SU-DHL-6 (cell line): ENCODE results near the gene MRPS11.

ENCODE experiments used
- H2AFZ ChIP-seq: fragments of 200-600 bp; sonication (generic); 2 replicates; pipeline ENCODE4 v1.6.1; 2014; ENCODE audit warnings: low read depth, mild to moderate bottlenecking, moderate library complexity, mixed read lengths, antibody characterized with exemption, low read length; ENCODE audit not compliant: severe bottlenecking
- H3F3A ChIP-seq: fragments of 200-600 bp; shearing (Covaris generic); 2 replicates; pipeline ENCODE4 v1.6.0; 2016; ENCODE audit warnings: antibody characterized with exemption, mild to moderate bottlenecking; ENCODE audit not compliant: insufficient read depth
- H3K27ac ChIP-seq: fragments of 200-600 bp; sonication (generic); 2 replicates; pipeline ENCODE4 v1.5.1; 2016; ENCODE audit warnings: low read depth, mild to moderate bottlenecking, low read length, moderate library complexity, mixed read lengths
- H3K27me3 ChIP-seq: fragments of 200-600 bp; sonication (generic), shearing (Covaris generic); 2 replicates; pipeline ENCODE4 v1.6.0; 2014; ENCODE audit warnings: mild to moderate bottlenecking, low read length
- H3K36me3 ChIP-seq: fragments of 200-600 bp; sonication (generic); 2 replicates; pipeline ENCODE4 v1.6.1; 2014; ENCODE audit warnings: mild to moderate bottlenecking, low read length, mixed read lengths
- H3K4me2 ChIP-seq: fragments of 300-600, 200-600 bp; shearing (Covaris generic), sonication (generic); 2 replicates; pipeline ENCODE4 v1.6.0; 2014; ENCODE audit warnings: low read length, low read depth, mild to moderate bottlenecking; ENCODE audit not compliant: poor library complexity, severe bottlenecking
- H3K4me3 ChIP-seq: fragments of 200-600 bp; sonication (generic); 2 replicates; pipeline ENCODE4 v1.5.1; 2014; ENCODE audit warnings: antibody characterized with exemption, low read length, mild to moderate bottlenecking, mixed read lengths; ENCODE audit not compliant: insufficient read depth, poor library complexity, severe bottlenecking
- H3K79me2 ChIP-seq: fragments of 200-600 bp; sonication (generic); 2 replicates; pipeline ENCODE4 v1.6.1; 2014; ENCODE audit warnings: mild to moderate bottlenecking, low read length, moderate library complexity; ENCODE audit not compliant: insufficient read depth
- H3K9ac ChIP-seq: fragments of 200-600 bp; sonication (generic); 2 replicates; pipeline ENCODE4 v1.7.0; 2014; ENCODE audit warnings: mild to moderate bottlenecking, low read length
- H3K9me2 ChIP-seq: fragments of 200-600 bp; sonication (generic); replicated peaks from 2 replicates; pipeline ENCODE4 v1.6.1; 2014; ENCODE audit warnings: low read length; ENCODE audit not compliant: insufficient read depth
- H3K9me3 ChIP-seq: fragments of 200-600 bp; sonication (generic); 2 replicates; pipeline ENCODE4 v1.6.1; 2014; ENCODE audit warnings: low read length, mixed read lengths; ENCODE audit not compliant: insufficient read depth
- H4K20me1 ChIP-seq: fragments of 200-600 bp; sonication (generic); 2 replicates; pipeline ENCODE4 v1.6.1; 2014; ENCODE audit warnings: low read depth, mild to moderate bottlenecking, antibody characterized with exemption, low read length, moderate library complexity, mixed read lengths
- EZH2phosphoT487 ChIP-seq: fragments of 200-600 bp; sonication (generic), shearing (Covaris generic); conservative IDR thresholded peaks from 2 replicates; pipeline ENCODE4 v1.6.1; 2018; ENCODE audit warnings: mild to moderate bottlenecking, antibody characterized with exemption, low read length, moderate library complexity, mixed read lengths
- TF ChIP-seq, protein P1 (sequence below): fragments of 200-600 bp; sonication (generic); IDR thresholded peaks from one replicate; pipeline ENCODE4 v1.5.1; 2017; ENCODE audit warnings: antibody characterized with exemption, mild to moderate bottlenecking, low read length, moderate library complexity; ENCODE audit not compliant: insufficient read depth, poor library complexity, severe bottlenecking

MRPS11 gene

DNA sequence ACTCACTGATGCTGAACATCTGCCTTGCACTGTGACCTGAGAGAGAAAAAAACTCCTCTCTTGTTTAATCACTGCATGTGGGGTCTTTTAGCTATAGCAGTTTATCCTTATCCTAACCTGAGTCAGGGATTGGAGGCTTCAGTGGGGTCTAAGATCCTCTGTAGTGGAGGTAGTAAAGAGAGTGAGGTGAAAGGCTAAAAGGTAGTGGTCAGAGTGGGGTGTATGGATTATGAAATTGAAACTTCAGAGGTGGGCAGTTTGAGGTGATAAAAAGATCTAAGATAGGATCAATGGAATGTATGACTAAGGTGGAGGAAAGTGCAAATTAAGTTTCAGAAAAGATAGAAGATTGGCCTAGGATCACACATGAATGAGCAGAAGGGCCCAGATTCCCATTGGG, 42.5 kb downstream of the MRPS11 start:
- Histone ChIP-seq H3K36me3 (no peaks in the 10 kb centered on the region), H3K4me2 (no peak overlapping the region), H3K27ac (no peak overlapping the region), H4K20me1 (no peaks in the 10 kb centered on the region), H3K27me3 (no peaks in the 10 kb centered on the region), H2AFZ (no peak overlapping the region), H3K9me2 (no peaks in the 10 kb centered on the region), H3K79me2 (no peaks in the 10 kb centered on the region), H3K9ac (no peak overlapping the region), H3K9me3 (no peaks in the 10 kb centered on the region), H3F3A (no peaks in the 10 kb centered on the region), H3K4me3 (no peak overlapping the region)
- TF ChIP-seq, protein P1, sequence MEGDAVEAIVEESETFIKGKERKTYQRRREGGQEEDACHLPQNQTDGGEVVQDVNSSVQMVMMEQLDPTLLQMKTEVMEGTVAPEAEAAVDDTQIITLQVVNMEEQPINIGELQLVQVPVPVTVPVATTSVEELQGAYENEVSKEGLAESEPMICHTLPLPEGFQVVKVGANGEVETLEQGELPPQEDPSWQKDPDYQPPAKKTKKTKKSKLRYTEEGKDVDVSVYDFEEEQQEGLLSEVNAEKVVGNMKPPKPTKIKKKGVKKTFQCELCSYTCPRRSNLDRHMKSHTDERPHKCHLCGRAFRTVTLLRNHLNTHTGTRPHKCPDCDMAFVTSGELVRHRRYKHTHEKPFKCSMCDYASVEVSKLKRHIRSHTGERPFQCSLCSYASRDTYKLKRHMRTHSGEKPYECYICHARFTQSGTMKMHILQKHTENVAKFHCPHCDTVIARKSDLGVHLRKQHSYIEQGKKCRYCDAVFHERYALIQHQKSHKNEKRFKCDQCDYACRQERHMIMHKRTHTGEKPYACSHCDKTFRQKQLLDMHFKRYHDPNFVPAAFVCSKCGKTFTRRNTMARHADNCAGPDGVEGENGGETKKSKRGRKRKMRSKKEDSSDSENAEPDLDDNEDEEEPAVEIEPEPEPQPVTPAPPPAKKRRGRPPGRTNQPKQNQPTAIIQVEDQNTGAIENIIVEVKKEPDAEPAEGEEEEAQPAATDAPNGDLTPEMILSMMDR, result no peak
- no peak for TF ChIP-seq EZH2phosphoT487

DNA sequence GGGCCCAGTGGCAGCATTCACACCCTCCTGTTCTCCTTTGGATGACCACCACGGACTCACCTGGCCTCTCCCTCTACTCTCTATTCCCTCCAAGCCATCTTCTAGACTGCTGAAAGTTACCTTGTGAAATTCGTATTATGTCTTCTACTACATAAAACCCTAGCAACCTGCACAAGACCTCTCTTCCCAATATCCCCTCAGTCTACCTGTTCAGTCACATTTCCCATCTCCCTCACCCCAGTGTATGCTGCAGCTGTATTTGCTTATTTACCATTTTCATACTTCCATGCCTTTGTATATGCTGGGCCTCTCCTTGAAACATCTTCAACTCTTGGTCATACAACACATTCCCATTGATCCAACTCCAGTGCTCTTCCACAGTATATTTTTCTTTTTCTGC, 43.7 kb downstream of the MRPS11 start:
- no peak overlapping the region for H3K9ac ChIP-seq
- H4K20me1 ChIP-seq, result no peaks in the 10 kb centered on the region
- H3K27ac ChIP-seq, result no peak overlapping the region
- TF ChIP-seq EZH2phosphoT487, result no peak
- TF ChIP-seq, protein P1, result no peak
- no peaks in the 10 kb centered on the region for H3K9me2 ChIP-seq
- H3K4me3 ChIP-seq, result no peak overlapping the region
- no peak overlapping the region for H3K4me2 ChIP-seq
- H3K27me3 ChIP-seq, result no peaks in the 10 kb centered on the region
- no peaks in the 10 kb centered on the region for H3K79me2 ChIP-seq
- no peaks in the 10 kb centered on the region for H3K36me3 ChIP-seq
- H3F3A ChIP-seq, result no peaks in the 10 kb centered on the region
- no peak overlapping the region for H2AFZ ChIP-seq
- H3K9me3 ChIP-seq, result no peaks in the 10 kb centered on the region

DNA sequence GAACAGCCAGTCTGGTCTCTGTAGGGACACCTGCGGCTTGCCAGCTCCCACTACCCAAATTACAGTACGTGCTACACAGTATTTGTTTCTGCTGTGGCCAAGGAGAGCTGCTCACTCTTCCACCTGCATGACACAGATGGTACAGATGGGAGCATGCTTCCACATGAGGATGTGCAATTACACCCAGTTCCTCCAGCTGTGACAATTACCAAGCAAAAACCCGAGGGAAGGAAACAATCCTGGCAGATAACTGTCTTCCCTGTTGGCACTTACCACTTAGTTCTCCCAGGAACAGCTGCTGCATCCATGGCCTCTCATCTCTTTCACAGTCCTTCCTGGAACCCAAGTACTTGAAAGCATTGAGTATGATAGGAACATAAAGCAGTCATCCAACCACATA, 44.6 kb downstream of the MRPS11 start:
- Histone ChIP-seq H3K4me2 (no peak overlapping the region), H2AFZ (no peak overlapping the region), H3K4me3 (no peak overlapping the region), H3F3A (no peaks in the 10 kb centered on the region), H4K20me1 (no peaks in the 10 kb centered on the region), H3K9me3 (no peaks in the 10 kb centered on the region), H3K9me2 (no peaks in the 10 kb centered on the region), H3K79me2 (no peaks in the 10 kb centered on the region), H3K27ac (no peak overlapping the region), H3K27me3 (no peaks in the 10 kb centered on the region), H3K36me3 (no peaks in the 10 kb centered on the region), H3K9ac (no peak overlapping the region)
- TF ChIP-seq, protein P1, result no peak
- no peak for TF ChIP-seq EZH2phosphoT487

DNA sequence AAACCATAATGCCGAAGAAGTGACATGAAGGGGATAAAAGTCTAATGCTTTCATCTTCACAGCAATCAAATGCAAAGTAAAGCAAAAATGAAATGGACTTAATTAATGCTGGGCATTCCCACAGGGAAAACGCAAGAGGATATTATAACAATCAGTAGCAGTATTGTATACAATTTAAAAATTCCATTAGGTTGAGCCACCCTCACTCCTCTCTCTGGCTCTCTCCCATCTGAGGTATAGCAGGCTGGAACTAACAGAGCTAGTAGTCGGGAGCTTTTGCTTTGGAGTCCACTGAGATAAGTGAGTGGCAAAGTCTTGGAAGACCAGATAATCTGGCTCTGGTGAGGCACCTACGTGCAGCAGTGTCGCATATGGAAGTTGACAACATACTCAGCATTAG, 45.1 kb downstream of the MRPS11 start:
- Histone ChIP-seq H3K27ac (no peak overlapping the region), H3K79me2 (no peaks in the 10 kb centered on the region), H3K27me3 (no peaks in the 10 kb centered on the region), H3F3A (no peaks in the 10 kb centered on the region), H3K4me2 (no peak overlapping the region), H4K20me1 (no peaks in the 10 kb centered on the region), H3K9me3 (no peaks in the 10 kb centered on the region), H2AFZ (no peak overlapping the region), H3K4me3 (no peak overlapping the region), H3K9me2 (no peaks in the 10 kb centered on the region), H3K9ac (no peak overlapping the region), H3K36me3 (no peaks in the 10 kb centered on the region)
- TF ChIP-seq, protein P1, result no peak
- TF ChIP-seq EZH2phosphoT487, result no peak
